Fibroblast of mammary gland (primary cell): ENCODE data around the gene SYT5.
"Not testable (repeated sequence)": the region's sequence is repeated elsewhere in the genome, so short reads cannot be mapped to it uniquely, and the experiment has no call there.

ENCODE experiments used
- DNase-seq: peaks from one replicate; pipeline ENCODE4 v3.0.0-alpha.2; 2010; ENCODE audit warnings: low read depth
- H3K4me3 ChIP-seq: 2 replicates; pipeline ENCODE4 v1.5.1; 2011; ENCODE audit warnings: low read depth, mild to moderate bottlenecking, low read length, moderate library complexity; ENCODE audit not compliant: control insufficient read depth
- CTCF ChIP-seq: conservative IDR thresholded peaks from 2 replicates; pipeline ENCODE4 v1.5.1; 2011; ENCODE audit warnings: low read depth, low read length, inconsistent platforms; ENCODE audit not compliant: control insufficient read depth, insufficient read depth

SYT5 gene

DNA sequence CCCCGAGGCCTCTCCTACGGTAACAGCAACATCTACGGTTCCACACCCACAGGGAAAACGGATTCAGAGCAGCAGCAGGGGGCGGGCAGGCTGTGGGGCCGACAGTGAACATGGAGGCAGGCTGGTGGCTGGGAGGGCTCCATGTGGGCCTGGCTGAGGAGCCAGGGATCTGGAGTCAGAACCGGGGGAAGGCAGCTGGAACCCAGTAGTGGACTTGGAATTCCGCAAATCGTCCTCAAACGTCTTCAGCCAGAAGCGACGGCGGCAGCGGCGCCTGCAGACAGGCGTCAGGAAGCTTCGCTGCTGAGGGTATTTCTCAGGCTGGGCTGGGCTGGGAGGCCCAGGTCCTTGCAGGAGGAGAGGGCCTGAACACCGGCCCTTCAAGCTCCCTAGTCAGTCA is 46.7 kb upstream of the SYT5 start:
- no peak for TF ChIP-seq CTCF
- DNase-seq: no peak
- no peak overlapping the region for H3K4me3 ChIP-seq

DNA sequence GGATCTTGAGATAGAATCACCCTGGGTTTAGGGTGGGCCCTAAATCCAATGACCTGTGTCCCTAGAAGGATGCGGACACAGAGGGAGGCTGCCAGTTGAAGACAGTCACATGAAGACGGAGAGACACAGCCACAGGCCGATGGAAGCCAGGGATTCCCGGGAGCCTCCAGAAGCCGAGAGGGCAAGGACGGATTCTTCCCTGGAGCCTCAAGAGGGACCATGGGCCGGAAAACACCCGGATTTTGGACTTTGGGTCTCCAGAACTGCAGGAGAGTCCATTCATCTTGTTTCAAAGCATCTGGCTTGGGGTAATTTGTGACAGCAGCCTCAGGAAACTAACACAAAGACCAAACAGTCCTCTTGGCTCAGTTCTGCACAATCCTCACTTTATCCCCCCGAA is 46.2 kb upstream of the SYT5 start:
- no peak for DNase-seq
- no peak for TF ChIP-seq CTCF
- H3K4me3 ChIP-seq: no peak overlapping the region

DNA sequence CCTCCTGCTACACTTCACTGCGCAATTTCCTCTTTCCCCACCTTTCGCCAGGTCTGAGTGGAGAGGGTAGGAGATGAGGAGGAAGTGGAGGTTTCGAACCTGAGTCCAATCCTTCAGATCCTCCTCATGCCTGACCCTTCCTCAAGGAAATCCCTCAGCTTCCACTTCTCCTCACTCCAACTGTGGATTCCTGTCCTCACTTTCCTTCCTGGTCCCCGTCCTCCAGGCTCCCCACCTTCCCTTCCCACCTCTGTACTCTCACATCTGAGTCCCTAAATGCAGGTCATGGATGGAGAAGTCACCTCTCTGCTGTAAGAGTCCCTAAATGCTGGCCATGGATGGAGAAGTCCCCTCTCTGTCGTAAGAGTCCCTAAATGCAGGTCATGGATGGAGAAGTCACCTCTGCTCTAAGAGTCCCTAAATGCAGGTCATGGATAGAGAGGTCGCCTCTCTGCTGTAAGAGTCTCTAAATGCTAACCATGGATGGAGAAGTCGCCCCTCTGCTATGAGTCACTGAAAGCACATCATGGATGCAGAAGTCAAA is 45.4 kb upstream of the SYT5 start:
- no peak for DNase-seq
- H3K4me3 ChIP-seq: no peak overlapping the region
- TF ChIP-seq CTCF: no peak

DNA sequence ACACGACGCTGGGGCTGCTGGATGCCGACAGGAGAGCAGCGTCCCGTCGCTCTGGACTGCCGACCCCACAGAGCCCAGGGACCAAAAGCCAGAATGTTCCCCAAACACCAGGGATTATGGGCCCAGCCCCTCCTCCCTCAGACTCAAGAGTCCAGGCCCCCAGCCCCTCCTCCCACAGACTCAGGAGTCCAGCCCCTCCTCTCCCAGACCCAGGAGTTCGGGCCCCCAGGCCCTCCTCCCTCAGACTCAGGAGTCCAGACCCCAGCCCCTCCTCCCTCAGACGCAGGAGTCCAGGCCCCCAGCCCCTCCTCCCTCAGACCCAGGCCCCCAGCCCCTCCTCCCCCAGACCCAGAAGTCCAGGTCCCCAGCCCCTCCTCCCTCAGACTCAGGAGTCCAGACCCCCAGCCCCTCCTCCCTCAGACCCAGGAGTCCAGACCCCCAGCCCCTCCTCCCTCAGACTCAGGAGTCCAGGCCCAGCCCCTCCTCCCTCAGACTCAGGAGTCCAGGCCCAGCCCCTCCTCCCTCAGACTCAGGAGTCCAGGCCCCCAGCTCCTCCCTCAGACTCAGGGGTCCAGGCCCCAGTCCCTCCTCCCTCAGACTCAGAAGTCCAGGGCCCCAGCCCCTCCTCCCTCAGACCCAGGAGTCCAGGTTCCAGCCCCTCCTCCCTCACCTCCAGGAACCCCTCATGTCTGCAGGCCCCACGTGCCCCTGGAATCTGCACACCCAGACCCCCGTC is 44.8 kb upstream of the SYT5 start:
- H3K4me3 ChIP-seq: not testable (repeated sequence)

DNA sequence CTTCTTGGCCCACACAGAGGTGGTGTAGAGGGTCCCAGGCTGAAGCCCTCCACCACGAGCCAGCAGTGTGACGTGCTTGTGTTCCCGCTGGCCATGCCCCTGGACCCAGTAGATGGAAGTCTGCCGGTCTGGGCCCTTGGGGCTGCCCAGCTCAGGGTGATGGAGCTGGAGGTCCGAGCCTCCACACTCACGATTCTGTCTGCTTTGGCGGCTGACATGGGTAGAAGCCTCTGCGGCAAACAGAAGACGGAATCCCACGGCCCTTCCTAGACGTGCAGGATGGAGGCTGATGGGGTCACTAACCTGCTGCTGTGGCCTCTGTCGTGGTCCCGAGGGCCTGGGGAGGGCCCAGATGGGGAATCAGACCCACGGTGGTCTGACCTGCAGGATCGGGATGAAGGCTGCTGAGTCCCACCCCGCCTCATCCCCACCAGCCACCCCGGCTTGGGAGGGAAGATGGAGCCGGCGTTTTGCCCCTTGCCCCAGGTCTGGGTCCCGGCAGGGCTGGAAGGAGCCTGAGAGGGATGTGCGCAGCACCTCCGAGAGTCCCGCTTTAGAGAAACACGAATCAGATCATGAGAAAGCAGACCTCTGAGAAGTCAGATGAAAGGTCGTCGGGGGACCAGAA is 44.1 kb upstream of the SYT5 start:
- TF ChIP-seq CTCF: no peak
- H3K4me3 ChIP-seq: no peak overlapping the region
- DNase-seq: no peak

More for the DNA sequence above, 44.8 kb upstream of the SYT5 start:
- not testable (repeated sequence) for DNase-seq

DNA sequence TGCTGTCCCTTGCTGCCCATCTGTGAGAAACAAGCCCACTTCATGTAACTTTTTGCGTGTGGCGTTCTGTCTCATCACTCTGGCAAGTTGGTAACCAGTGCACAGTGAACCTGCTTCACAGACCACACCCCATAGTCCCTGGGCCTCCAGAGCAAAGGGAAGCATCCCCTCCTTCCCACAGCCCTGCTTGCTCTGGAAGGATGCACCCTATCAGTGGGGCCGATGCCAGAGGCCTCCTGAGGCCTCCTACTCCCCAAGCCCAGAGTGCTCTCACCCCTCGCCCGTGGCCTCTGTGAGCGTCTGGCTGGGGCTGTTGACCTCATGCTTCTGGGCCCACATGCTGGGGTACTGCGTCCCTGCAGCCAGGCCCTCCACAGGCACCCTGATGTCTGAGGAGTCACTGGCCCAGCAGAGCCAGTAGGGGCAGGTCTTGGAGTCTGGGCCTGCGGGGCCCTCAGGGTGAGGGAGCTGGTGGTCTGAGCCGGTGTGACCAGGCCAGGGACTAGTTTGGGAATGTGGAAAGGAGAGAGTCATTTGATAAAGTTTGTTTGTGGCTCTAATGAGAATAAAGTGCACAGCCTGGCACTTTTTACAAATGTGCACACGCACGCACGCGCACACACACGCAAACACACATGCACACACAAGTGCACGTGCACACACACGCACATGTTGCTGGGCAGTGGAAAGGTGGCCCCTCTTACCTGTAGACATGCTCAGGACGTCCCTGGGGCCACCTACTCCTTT is 43.4 kb upstream of the SYT5 start:
- H3K4me3 ChIP-seq: no peak overlapping the region
- no peak for DNase-seq
- TF ChIP-seq CTCF: no peak

GRCh38 chr19:55220525-55220924 is 40.4 kb upstream of the SYT5 start:
- TF ChIP-seq CTCF: no peak
- H3K4me3 ChIP-seq: no peak overlapping the region
- no peak for DNase-seq
